Keratinocyte (primary cell): ENCODE results near the gene NOP14. TPM values are rescaled to one million over a fixed set of nuclear protein-coding genes. Genes with fewer than 3 reads are reported as not detected.
A peak's percentile ranks its signal among the peaks of the same experiment; 100 is the strongest.

Experiments used
- DNase-seq: peaks from one replicate; pipeline ENCODE4 v3.0.0-alpha.2; 2011; ENCODE audit warnings: low read depth, missing footprints, low spot score
- FAIRE-seq: peaks from 2 replicates; lab custom pipeline; 2011; peaks lifted over from hg19 to GRCh38; lab: Jason Lieb, UNC
- H2AFZ ChIP-seq: 2 replicates; pipeline ENCODE4 v1.6.0; 2012; ENCODE audit warnings: low read length, control low read depth, inconsistent platforms; ENCODE audit not compliant: control insufficient read depth
- H3K27ac ChIP-seq: 2 replicates; pipeline ENCODE4 v1.5.1; 2011; ENCODE audit warnings: low read length; ENCODE audit not compliant: control insufficient read depth, insufficient read depth
- H3K27me3 ChIP-seq: 3 replicates; pipeline ENCODE4 v1.6.0; 2011; ENCODE audit warnings: low read length; ENCODE audit not compliant: control insufficient read depth, insufficient read depth; ENCODE audit errors: extremely low read depth
- H3K36me3 ChIP-seq, 2 experiments: 2 replicates in 1 of 2; 3 replicates in 1 of 2; pipeline ENCODE4 v1.5.1; 2011; ENCODE audit warnings: low read length in 2 of 2, mild to moderate bottlenecking in 1 of 2; ENCODE audit not compliant: control insufficient read depth in 2 of 2, insufficient read depth in 2 of 2; ENCODE audit errors: extremely low read depth in 1 of 2
- H3K4me1 ChIP-seq: 3 replicates; pipeline ENCODE4 v1.5.1; 2011; ENCODE audit warnings: low read length; ENCODE audit not compliant: control insufficient read depth, insufficient read depth; ENCODE audit errors: extremely low read depth
- H3K4me2 ChIP-seq: 3 replicates; pipeline ENCODE4 v1.6.0; 2011; ENCODE audit warnings: low read depth, low read length; ENCODE audit not compliant: control insufficient read depth, insufficient read depth; ENCODE audit errors: extremely low read depth
- H3K4me3 ChIP-seq, 3 experiments: fragments of 200-600 bp in 1 of 3; sonication (generic) in 1 of 3; 2 replicates in 2 of 3; 3 replicates in 1 of 3; pipeline ENCODE4 v1.5.1; 2011 to 2016; ENCODE audit warnings: low read length in 3 of 3, mild to moderate bottlenecking in 3 of 3, control low read depth in 2 of 3, inconsistent platforms in 1 of 3, low read depth in 1 of 3, mixed read lengths in 1 of 3, mixed run types in 1 of 3, moderate library complexity in 1 of 3; ENCODE audit not compliant: control insufficient read depth in 2 of 3, insufficient read depth in 2 of 3; ENCODE audit errors: extremely low read depth in 1 of 3
- H3K79me2 ChIP-seq: 2 replicates; pipeline ENCODE4 v1.6.0; 2012; ENCODE audit warnings: low read length; ENCODE audit not compliant: control insufficient read depth, insufficient read depth
- H3K9ac ChIP-seq: 3 replicates; pipeline ENCODE4 v1.6.0; 2011; ENCODE audit warnings: low read length; ENCODE audit not compliant: control insufficient read depth, insufficient read depth; ENCODE audit errors: extremely low read depth
- H3K9me1 ChIP-seq: 3 replicates; pipeline ENCODE4 v1.6.0; 2011; ENCODE audit warnings: low read length; ENCODE audit not compliant: control insufficient read depth, insufficient read depth; ENCODE audit errors: extremely low read depth
- H3K9me3 ChIP-seq: 2 replicates; pipeline ENCODE4 v1.5.1; 2012; ENCODE audit warnings: low read depth, low read length; ENCODE audit not compliant: control insufficient read depth
- H4K20me1 ChIP-seq: 3 replicates; pipeline ENCODE4 v1.6.0; 2011; ENCODE audit warnings: low read length; ENCODE audit not compliant: control insufficient read depth, insufficient read depth; ENCODE audit errors: extremely low read depth
- EZH2 ChIP-seq: IDR thresholded peaks from one replicate; pipeline ENCODE4 v1.6.1; 2012; ENCODE audit warnings: inconsistent platforms, mild to moderate bottlenecking, low read length, moderate library complexity
- dilution Hi-C: fragments of 300-500 bp; cut with MboI; formaldehyde crosslinking; loops from one replicate; pipeline ENCODE4 v1.7.0; 2020; ENCODE audit warnings: low sequenced_read_pairs; ENCODE audit not compliant: extremely low pct_ligation_motif_present
- polyA plus RNA-seq, 5 experiments: library from polyadenylated mRNA; depleted of rRNA in 3 of 5; stranded (reverse) in 3 of 5; stranded (forward) in 1 of 5; unstranded in 1 of 5; fragments of >200 nt; gene quantifications; 1 replicate in 1 of 5; 2 replicates in 3 of 5; 3 replicates in 1 of 5; pipeline versions ENCODE4 v1.2.1 to v1.2.3, GENCODE V29; 2011 to 2012; ENCODE audit warnings: missing spikeins in 2 of 5, low read depth in 1 of 5, low replicate concordance in 1 of 5
- TF ChIP-seq, protein P1 (sequence below), 3 experiments: IDR thresholded peaks in 1 of 3; conservative IDR thresholded peaks in 1 of 3; optimal IDR thresholded peaks in 1 of 3; 2 replicates in 2 of 3; 3 replicates in 1 of 3; pipeline versions ENCODE3 to v1.5.1; 2011; ENCODE audit warnings: low read length in 3 of 3, mild to moderate bottlenecking in 3 of 3, moderate library complexity in 2 of 3, control low read depth in 1 of 3, inconsistent platforms in 1 of 3; ENCODE audit not compliant: insufficient read depth in 2 of 3; ENCODE audit errors: extremely low read depth in 1 of 3

The NOP14 gene
- polyA plus RNA-seq, 1 donor (not counting 4 experiments of a cell fraction or from before 2014, with no cell fraction given), result 21.8 TPM

DNA sequence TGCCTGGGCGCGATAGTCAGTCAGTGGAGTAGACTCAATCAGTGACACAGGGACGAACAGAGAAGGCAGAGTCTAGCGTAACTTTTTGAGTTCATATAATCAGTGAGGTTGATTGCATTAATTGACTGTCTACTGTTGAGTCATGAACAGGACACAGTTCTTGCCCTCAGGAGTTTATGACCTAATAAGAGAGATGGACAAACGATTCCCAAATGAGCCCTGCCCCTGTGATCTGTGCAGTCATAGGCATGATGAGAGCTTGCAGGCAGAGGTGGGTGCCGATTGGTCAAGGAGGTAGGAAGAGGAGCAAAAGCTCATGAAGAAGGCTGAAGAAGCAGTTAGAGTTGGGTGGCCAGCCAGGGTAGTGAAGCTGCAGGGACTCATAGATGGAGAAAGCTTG, 62.5 kb downstream of the NOP14 start:
- H3K27ac ChIP-seq, result no peak overlapping the region
- peaks cover 36 to 57% of the 10 kb centered on the region in 2 experiments for H3K36me3 ChIP-seq
- no peaks in the 10 kb centered on the region for H3K27me3 ChIP-seq
- FAIRE-seq (peak; percentile 26), DNase-seq (no peak)
- no peak overlapping the region for H2AFZ ChIP-seq
- no peaks in the 10 kb centered on the region for H4K20me1 ChIP-seq
- no peak overlapping the region for H3K9ac ChIP-seq
- TF ChIP-seq EZH2, result no peak
- TF ChIP-seq, protein P1, sequence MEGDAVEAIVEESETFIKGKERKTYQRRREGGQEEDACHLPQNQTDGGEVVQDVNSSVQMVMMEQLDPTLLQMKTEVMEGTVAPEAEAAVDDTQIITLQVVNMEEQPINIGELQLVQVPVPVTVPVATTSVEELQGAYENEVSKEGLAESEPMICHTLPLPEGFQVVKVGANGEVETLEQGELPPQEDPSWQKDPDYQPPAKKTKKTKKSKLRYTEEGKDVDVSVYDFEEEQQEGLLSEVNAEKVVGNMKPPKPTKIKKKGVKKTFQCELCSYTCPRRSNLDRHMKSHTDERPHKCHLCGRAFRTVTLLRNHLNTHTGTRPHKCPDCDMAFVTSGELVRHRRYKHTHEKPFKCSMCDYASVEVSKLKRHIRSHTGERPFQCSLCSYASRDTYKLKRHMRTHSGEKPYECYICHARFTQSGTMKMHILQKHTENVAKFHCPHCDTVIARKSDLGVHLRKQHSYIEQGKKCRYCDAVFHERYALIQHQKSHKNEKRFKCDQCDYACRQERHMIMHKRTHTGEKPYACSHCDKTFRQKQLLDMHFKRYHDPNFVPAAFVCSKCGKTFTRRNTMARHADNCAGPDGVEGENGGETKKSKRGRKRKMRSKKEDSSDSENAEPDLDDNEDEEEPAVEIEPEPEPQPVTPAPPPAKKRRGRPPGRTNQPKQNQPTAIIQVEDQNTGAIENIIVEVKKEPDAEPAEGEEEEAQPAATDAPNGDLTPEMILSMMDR (optimal IDR thresholded peaks at IDR 0.05 in 1 of 3, IDR thresholded peaks at IDR 0.05 in 1 of 3, conservative IDR thresholded peaks at IDR 0.05 in 1 of 3; ENCODE audit: extremely low read depth in 1 of 3, insufficient read depth in 2 of 3, low read length in 3 of 3), result no peak
- H3K79me2 ChIP-seq, result no peaks in the 10 kb centered on the region
- H3K4me3 ChIP-seq, result no peak overlapping the region
- no peaks in the 10 kb centered on the region for H3K9me1 ChIP-seq
- no peaks in the 10 kb centered on the region for H3K9me3 ChIP-seq
- dilution Hi-C loops, result no loop called here
- H3K4me2 ChIP-seq, result no peak overlapping the region
- H3K4me1 ChIP-seq, result no peaks in the 10 kb centered on the region

DNA sequence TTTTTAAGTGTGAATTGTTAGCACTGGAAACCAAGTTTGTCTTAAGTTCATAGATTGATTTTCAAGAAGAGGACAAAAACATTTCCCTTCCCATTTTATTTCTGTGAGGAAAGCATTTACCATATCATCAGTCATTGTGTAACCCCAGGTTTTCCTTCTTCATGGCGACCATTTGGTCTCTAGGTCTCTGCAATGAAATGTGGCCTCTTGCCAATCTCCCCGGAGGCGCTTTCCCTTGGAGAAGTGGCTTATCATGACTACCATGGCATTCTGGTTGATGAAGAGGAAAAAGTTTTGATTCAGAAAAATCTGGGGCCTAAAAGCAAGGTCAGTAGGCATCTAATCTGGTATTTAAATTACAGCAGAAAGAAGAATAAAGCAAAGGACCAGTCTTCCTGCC, 65.2 kb downstream of the NOP14 start:
- no peaks in the 10 kb centered on the region for H4K20me1 ChIP-seq
- FAIRE-seq (no peak), DNase-seq (no peak)
- H3K4me3 ChIP-seq, result no peak overlapping the region
- no peaks in the 10 kb centered on the region for H3K79me2 ChIP-seq
- no peak overlapping the region for H3K4me2 ChIP-seq
- H3K36me3 ChIP-seq, result peaks cover 28 to 48% of the 10 kb centered on the region in 2 experiments
- H2AFZ ChIP-seq, result no peak overlapping the region
- H3K9me1 ChIP-seq, result no peaks in the 10 kb centered on the region
- no peaks in the 10 kb centered on the region for H3K27me3 ChIP-seq
- H3K4me1 ChIP-seq, result no peaks in the 10 kb centered on the region
- TF ChIP-seq, protein P1 (optimal IDR thresholded peaks at IDR 0.05 in 1 of 3, IDR thresholded peaks at IDR 0.05 in 1 of 3, conservative IDR thresholded peaks at IDR 0.05 in 1 of 3; ENCODE audit: extremely low read depth in 1 of 3, insufficient read depth in 2 of 3, low read length in 3 of 3), result no peak
- TF ChIP-seq EZH2, result no peak
- no peak overlapping the region for H3K9ac ChIP-seq
- H3K9me3 ChIP-seq, result no peaks in the 10 kb centered on the region
- dilution Hi-C loops, result no loop called here
- H3K27ac ChIP-seq, result no peak overlapping the region
